ENCODE data around the gene PRTFDC1.

The PRTFDC1 gene

DNA sequence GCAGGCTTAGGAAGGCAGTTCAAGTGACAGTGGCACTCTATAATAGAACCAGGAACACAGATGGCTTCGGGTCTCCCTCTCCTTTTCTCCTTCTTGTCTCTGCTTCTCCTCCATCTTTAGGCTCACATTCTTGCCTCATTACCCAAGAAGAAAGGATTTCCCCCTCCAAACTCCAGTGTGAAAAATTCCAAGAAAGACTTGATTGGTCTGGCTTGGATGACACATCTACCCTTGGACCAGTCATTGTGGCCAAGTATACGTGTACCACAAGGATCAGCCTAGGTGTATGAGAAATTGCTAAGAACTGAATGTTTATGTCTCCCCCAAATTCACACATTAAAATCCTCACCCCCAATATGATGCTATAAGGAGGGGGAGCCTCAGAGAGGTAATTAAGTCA, 53.9 kb downstream of the PRTFDC1 start:
- H3K4me3 ChIP-seq (ENCODE audit: low read depth, low read length): no peak overlapping the region
- TF ChIP-seq, protein P1, sequence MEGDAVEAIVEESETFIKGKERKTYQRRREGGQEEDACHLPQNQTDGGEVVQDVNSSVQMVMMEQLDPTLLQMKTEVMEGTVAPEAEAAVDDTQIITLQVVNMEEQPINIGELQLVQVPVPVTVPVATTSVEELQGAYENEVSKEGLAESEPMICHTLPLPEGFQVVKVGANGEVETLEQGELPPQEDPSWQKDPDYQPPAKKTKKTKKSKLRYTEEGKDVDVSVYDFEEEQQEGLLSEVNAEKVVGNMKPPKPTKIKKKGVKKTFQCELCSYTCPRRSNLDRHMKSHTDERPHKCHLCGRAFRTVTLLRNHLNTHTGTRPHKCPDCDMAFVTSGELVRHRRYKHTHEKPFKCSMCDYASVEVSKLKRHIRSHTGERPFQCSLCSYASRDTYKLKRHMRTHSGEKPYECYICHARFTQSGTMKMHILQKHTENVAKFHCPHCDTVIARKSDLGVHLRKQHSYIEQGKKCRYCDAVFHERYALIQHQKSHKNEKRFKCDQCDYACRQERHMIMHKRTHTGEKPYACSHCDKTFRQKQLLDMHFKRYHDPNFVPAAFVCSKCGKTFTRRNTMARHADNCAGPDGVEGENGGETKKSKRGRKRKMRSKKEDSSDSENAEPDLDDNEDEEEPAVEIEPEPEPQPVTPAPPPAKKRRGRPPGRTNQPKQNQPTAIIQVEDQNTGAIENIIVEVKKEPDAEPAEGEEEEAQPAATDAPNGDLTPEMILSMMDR (IDR thresholded peaks at IDR 0.05; ENCODE audit: low read depth, low read length, missing control alignments): no peak
- DNase-seq (ENCODE audit: low read depth): no peak

DNA sequence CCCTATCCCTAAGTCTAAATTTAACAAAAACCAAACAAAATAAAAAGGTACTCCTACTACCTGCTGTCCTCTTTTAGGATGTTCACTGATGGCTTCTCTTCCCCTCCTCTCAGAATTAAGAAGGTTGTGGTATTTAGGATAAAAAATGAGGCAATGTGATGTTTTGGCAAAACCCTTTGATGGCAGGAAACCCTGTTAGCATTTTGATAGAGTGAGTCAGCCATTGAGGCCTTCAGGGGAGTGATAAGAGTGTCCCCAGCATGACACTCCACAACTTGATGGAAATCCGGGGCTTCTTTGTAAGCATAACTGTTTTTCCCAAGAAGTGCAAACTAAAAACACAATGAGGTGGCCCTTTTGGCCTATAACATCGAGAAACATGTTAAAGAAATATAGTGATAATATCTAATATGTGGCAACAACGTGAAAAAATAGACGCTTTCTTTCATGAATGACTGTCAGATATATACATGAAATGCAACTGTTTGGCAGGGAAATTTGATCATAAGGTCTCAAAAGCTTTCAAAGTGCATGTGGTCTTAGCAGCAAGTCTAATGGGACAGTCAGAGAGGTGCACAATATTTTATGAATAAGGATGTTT, 55.0 kb downstream of the PRTFDC1 start:
- no peak for DNase-seq (ENCODE audit: low read depth)
- no peak overlapping the region for H3K4me3 ChIP-seq (ENCODE audit: low read depth, low read length)
- TF ChIP-seq, protein P1 (IDR thresholded peaks at IDR 0.05; ENCODE audit: low read depth, low read length, missing control alignments): no peak

DNA sequence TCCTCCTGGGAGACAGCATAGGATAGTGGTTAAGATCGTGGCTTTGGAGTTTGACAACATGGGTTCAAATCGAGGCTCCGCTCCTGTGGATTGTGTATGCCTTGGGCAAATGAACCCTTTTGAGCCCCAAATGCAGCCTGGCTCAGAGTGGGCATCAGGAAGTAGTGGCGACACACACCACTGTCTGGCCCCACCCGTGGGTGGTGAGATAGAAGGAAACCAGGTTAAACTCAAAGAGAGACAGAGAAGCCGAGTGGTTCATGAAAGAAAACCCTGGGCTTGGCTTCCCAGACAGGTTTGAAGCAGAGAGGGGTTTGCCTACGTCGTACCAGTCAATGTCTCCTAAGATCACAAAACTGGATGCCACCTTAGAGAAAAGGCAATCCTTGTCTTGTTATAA, 57.7 kb downstream of the PRTFDC1 start:
- DNase-seq (ENCODE audit: low read depth): no peak
- TF ChIP-seq, protein P1 (IDR thresholded peaks at IDR 0.05; ENCODE audit: low read depth, low read length, missing control alignments): no peak
- no peak overlapping the region for H3K4me3 ChIP-seq (ENCODE audit: low read depth, low read length)

DNA sequence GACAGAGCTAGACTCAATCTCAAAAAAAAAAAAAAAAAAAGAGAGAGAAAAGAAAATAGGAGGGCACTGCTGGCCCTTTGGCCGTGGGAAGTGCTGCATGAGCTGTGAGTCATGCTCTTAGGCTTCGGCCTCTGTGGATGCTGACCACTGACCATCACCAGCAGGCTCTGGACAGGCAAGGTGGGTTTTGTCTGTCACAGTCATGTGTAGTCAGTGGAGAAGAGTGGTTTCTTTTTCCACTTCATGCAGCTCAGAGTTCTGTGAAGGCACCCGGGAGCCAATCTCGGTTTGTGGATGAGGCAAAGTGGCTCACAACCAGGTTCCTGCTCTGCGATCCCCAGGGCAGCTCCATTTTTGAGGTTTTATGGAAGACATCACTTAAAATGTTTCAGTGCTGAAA, 58.1 kb downstream of the PRTFDC1 start:
- H3K4me3 ChIP-seq (ENCODE audit: low read depth, low read length): no peak overlapping the region
- TF ChIP-seq, protein P1 (IDR thresholded peaks at IDR 0.05; ENCODE audit: low read depth, low read length, missing control alignments): no peak
- no peak for DNase-seq (ENCODE audit: low read depth)

DNA sequence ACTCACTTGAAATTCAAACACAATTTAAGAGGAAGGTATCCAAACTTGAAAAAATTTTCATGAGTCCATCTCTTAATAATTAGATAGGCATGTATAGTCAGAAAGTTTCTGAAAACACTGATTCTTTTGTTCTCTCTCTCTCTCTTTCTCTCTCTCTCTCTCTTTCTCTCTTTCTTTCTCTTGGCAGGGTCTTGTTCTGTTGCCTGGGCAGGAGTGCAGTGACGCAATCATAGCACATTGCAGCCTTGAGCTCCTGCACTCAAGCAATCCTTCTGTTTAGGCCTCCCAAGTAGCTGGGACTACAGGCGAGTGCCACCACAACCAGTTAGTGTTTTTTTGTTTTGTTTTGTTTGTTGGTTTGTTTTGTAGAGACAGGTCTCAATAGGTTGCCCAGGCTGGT, 59.3 kb downstream of the PRTFDC1 start:
- TF ChIP-seq, protein P1 (IDR thresholded peaks at IDR 0.05; ENCODE audit: low read depth, low read length, missing control alignments): no peak
- no peak overlapping the region for H3K4me3 ChIP-seq (ENCODE audit: low read depth, low read length)
- DNase-seq (ENCODE audit: low read depth): no peak

DNA sequence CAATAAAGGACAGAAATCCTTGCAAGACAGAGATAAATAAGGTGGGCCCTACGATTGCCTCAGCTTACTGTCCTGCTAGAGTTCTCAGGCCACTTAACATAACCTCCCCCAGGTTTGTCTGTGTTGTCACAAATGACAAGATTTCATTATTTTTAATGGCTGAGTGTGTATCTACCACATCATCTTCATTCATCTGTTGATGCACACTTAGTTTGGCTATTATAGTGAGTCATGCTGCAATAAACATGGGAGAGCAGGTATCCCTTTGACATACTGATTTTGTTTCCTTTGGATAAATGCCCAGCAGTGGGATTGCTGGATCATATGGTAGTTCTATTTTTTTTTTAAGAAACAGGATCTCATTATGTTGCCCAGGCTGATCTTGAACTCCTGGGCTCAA, 60.6 kb downstream of the PRTFDC1 start:
- no peak overlapping the region for H3K4me3 ChIP-seq (ENCODE audit: low read depth, low read length)
- DNase-seq (ENCODE audit: low read depth): no peak
- TF ChIP-seq, protein P1 (IDR thresholded peaks at IDR 0.05; ENCODE audit: low read depth, low read length, missing control alignments): no peak

DNA sequence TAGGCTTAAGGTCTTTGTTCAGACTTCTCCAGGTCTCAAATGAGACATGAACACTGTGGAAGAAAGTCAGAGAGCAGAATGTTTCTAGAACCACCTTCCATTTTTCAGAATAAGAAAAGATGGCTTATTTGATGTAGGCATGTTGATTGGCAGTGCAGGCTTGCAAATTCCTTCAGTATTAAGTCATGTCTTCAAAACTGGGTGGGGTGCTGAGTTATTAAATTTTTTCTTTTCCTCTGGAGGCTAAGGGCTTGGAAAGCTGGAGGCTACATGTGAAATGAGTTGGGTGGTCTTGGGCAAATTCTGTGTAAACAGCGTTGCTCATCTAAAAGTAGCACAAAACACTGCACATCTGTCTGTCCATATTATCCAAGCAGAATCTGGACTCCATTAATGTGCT, 62.8 kb downstream of the PRTFDC1 start:
- no peak for DNase-seq (ENCODE audit: low read depth)
- no peak overlapping the region for H3K4me3 ChIP-seq (ENCODE audit: low read depth, low read length)
- TF ChIP-seq, protein P1 (IDR thresholded peaks at IDR 0.05; ENCODE audit: low read depth, low read length, missing control alignments): no peak

Measured in GM12864 (cell line).